Stimulated activated CD4-positive, alpha-beta T cell treated with anti-CD3 and anti-CD28 coated beads, Interleukin-4, amount 100 ng/mL, for 4 hours (primary cell): ENCODE measurements around the gene FZD4.
"Not testable (repeated sequence)": the region's sequence is repeated elsewhere in the genome, so short reads cannot be mapped to it uniquely, and the experiment has no call there.

Experiments
- DNase-seq, 2 experiments: peaks; one replicate each; pipeline ENCODE4 v3.0.0-alpha.2; 2020

FZD4 gene

GRCh38 chr11:86972734-86973133, 17.5 kb upstream of the FZD4 start:
- DNase-seq: no peak

GRCh38 chr11:86969258-86969657, 14.1 kb upstream of the FZD4 start:
- no peak for DNase-seq

- not testable (repeated sequence) for DNase-seq
These were observed 12.4 kb upstream of the FZD4 start for GRCh38 chr11:86967601-86968000.

- DNase-seq: no peak
These were observed 2.9 kb upstream of the FZD4 start for GRCh38 chr11:86957976-86958646.

- DNase-seq: no peak
These were observed 1.7 kb upstream of the FZD4 start for GRCh38 chr11:86956905-86957195.

GRCh38 chr11:86955111-86955360, 159 bp downstream of the FZD4 start:
- no peak for DNase-seq

- no peak for DNase-seq
These were observed 705 bp downstream of the FZD4 start for GRCh38 chr11:86954269-86955110.

- DNase-seq: no peak
These were observed 2.8 kb downstream of the FZD4 start for GRCh38 chr11:86952221-86952875.

- no peak for DNase-seq
These were observed 3.5 kb downstream of the FZD4 start for GRCh38 chr11:86951706-86952105.

GRCh38 chr11:86950661-86950995, 4.6 kb downstream of the FZD4 start:
- no peak for DNase-seq

GRCh38 chr11:86949995-86950660, 5.1 kb downstream of the FZD4 start:
- no peak for DNase-seq

GRCh38 chr11:86948733-86949132, 6.5 kb downstream of the FZD4 start:
- no peak for DNase-seq

GRCh38 chr11:86947541-86947940, 7.7 kb downstream of the FZD4 start:
- no peak for DNase-seq

- not testable (repeated sequence) for DNase-seq
These were observed 11.7 kb downstream of the FZD4 start for GRCh38 chr11:86943505-86943904.

- DNase-seq: no peak
These were observed 13.2 kb downstream of the FZD4 start for GRCh38 chr11:86941871-86942599.

GRCh38 chr11:86941077-86941870, 13.9 kb downstream of the FZD4 start:
- no peak for DNase-seq

GRCh38 chr11:86940122-86940777, 14.9 kb downstream of the FZD4 start:
- no peak for DNase-seq

- no peak for DNase-seq
These were observed 16.0 kb downstream of the FZD4 start for GRCh38 chr11:86938900-86939880.

- no peak for DNase-seq
These were observed 16.8 kb downstream of the FZD4 start for GRCh38 chr11:86938203-86938899.
